CD4-positive, alpha-beta T cell treated with Interferon gamma for 1 hour (primary cell): Measurements from ENCODE around the gene BTBD2.

ENCODE experiments used
- DNase-seq: peaks from one replicate; pipeline ENCODE4 v3.0.0-alpha.2; 2020

Gene BTBD2

GRCh38 chr19:1981253-1981652 lies 34.3 kb downstream of the BTBD2 start:
- no peak for DNase-seq

GRCh38 chr19:1980809-1981181 lies 34.7 kb downstream of the BTBD2 start:
- DNase-seq = no peak

GRCh38 chr19:1980091-1980808 lies 35.3 kb downstream of the BTBD2 start:
- DNase-seq = no peak

GRCh38 chr19:1979642-1980041 lies 35.9 kb downstream of the BTBD2 start:
- DNase-seq = no peak

- no peak for DNase-seq
These were observed 36.5 kb downstream of the BTBD2 start for GRCh38 chr19:1979017-1979416.

- DNase-seq = no peak
These were observed 37.1 kb downstream of the BTBD2 start for GRCh38 chr19:1978346-1978894.

- no peak for DNase-seq
These were observed 38.4 kb downstream of the BTBD2 start for GRCh38 chr19:1977120-1977519.

- DNase-seq = no peak
These were observed 40.4 kb downstream of the BTBD2 start for GRCh38 chr19:1975162-1975480.

GRCh38 chr19:1974381-1975161 lies 40.9 kb downstream of the BTBD2 start:
- no peak for DNase-seq

- no peak for DNase-seq
These were observed 44.6 kb downstream of the BTBD2 start for GRCh38 chr19:1970806-1971502.

- DNase-seq = no peak
These were observed 45.3 kb downstream of the BTBD2 start for GRCh38 chr19:1970003-1970805.

- DNase-seq = no peak
These were observed 46.1 kb downstream of the BTBD2 start for GRCh38 chr19:1969176-1970002.

- DNase-seq = no peak
These were observed 47.0 kb downstream of the BTBD2 start for GRCh38 chr19:1968279-1969175.

- DNase-seq = no peak
These were observed 48.4 kb downstream of the BTBD2 start for GRCh38 chr19:1967087-1967608.

- DNase-seq = no peak
These were observed 52.8 kb downstream of the BTBD2 start for GRCh38 chr19:1962674-1963073.

- DNase-seq = no peak
These were observed 54.3 kb downstream of the BTBD2 start for GRCh38 chr19:1961000-1961883.

- DNase-seq = no peak
These were observed 55.5 kb downstream of the BTBD2 start for GRCh38 chr19:1959928-1960589.

GRCh38 chr19:1957562-1958248 lies 57.8 kb downstream of the BTBD2 start:
- no peak for DNase-seq
